ENCODE data around the gene CDH26. TPM values are rescaled to one million over a fixed set of nuclear protein-coding genes. Genes with fewer than 3 reads are reported as not detected.
A peak's percentile ranks its signal among the peaks of the same experiment; 100 is the strongest.

CDH26 gene
- total RNA-seq, 4 donors from 2014 or later, result 0.27 to 0.41 (median 0.29) TPM; not detected in 1

- H3K4me3 ChIP-seq, result no peak overlapping the region
- DNase-seq (no peak), ATAC-seq (no peak)
- no peak overlapping the region for H3K27ac ChIP-seq
- H3K4me1 ChIP-seq, result peaks cover 16 to 28% of the 10 kb centered on the region in 2 donors
- intact Hi-C loops (cut with DNase I; ENCODE audit: low total_unique reads) (loop anchor here (10.0 kb wide), 1 partner anchor 1214 kb away; no protein-coding TSS in a partner anchor), in situ Hi-C loops (cut with MboI; ENCODE audit: low sequenced_read_pairs in 4 of 4) (loop anchor here in 2 of 4 donors (10.0 to 25.0 kb wide), 4 partner anchors 106 to 1062 kb away; partner anchors contain the start of genes FAM217B (in 1 of the 2) and PPP1R3D (in 1 of the 2))
- no peaks in the 10 kb centered on the region for H3K36me3 ChIP-seq
- H3K27me3 ChIP-seq, result no peaks in the 10 kb centered on the region
- no peaks in the 10 kb centered on the region for H3K9me3 ChIP-seq
- no peak for TF ChIP-seq POLR2A (IDR thresholded peaks at IDR 0.05)
These were observed 92.1 kb downstream of the CDH26 start for GRCh38 chr20:60050193-60050947.

- TF ChIP-seq CTCF (IDR thresholded peaks at IDR 0.05 in 4 of 5, conservative IDR thresholded peaks at IDR 0.05 in 1 of 5) (no peak), POLR2A (IDR thresholded peaks at IDR 0.05) (no peak)
- no peak for ATAC-seq
- peaks cover 9 to 14% of the 10 kb centered on the region in 2 donors for H3K4me1 ChIP-seq
- no peak overlapping the region for H3K4me3 ChIP-seq
- in situ Hi-C loops (cut with MboI; ENCODE audit: low sequenced_read_pairs in 4 of 4), result loop anchor here in 2 of 4 donors (10.0 to 25.0 kb wide), 4 partner anchors 107 to 1060 kb away; partner anchors contain the start of genes FAM217B (in 1 of the 2) and PPP1R3D (in 1 of the 2)
- intact Hi-C loops (cut with DNase I; ENCODE audit: low total_unique reads), result loop anchor here (10.0 kb wide), 1 partner anchor 1213 kb away; no protein-coding TSS in a partner anchor
- H3K27ac ChIP-seq, result no peak overlapping the region
- no peaks in the 10 kb centered on the region for H3K9me3 ChIP-seq
- no peak for DNase-seq
- H3K27me3 ChIP-seq, result no peaks in the 10 kb centered on the region
- H3K36me3 ChIP-seq, result no peaks in the 10 kb centered on the region
These were observed 93.7 kb downstream of the CDH26 start for GRCh38 chr20:60051911-60052310.

GRCh38 chr20:60052322-60052721, 94.1 kb downstream of the CDH26 start:
- no peak for ATAC-seq
- Histone ChIP-seq H3K4me3 (no peak overlapping the region), H3K9me3 (no peaks in the 10 kb centered on the region), H3K4me1 (peaks cover 9 to 12% of the 10 kb centered on the region in 2 donors), H3K36me3 (no peaks in the 10 kb centered on the region), H3K27ac (no peak overlapping the region), H3K27me3 (no peaks in the 10 kb centered on the region)
- TF ChIP-seq POLR2A (IDR thresholded peaks at IDR 0.05) (no peak), CTCF (IDR thresholded peaks at IDR 0.05 in 4 of 5, conservative IDR thresholded peaks at IDR 0.05 in 1 of 5) (no peak)
- in situ Hi-C loops (cut with MboI; ENCODE audit: low sequenced_read_pairs in 4 of 4), result loop anchor here in 2 of 4 donors (10.0 to 25.0 kb wide), 4 partner anchors 108 to 1060 kb away; partner anchors contain the start of genes FAM217B (in 1 of the 2) and PPP1R3D (in 1 of the 2)
- intact Hi-C loops (cut with DNase I; ENCODE audit: low total_unique reads), result loop anchor here (10.0 kb wide), 1 partner anchor 1212 kb away; no protein-coding TSS in a partner anchor
- DNase-seq, result no peak

GRCh38 chr20:60053125-60053817, 95.0 kb downstream of the CDH26 start:
- Histone ChIP-seq H3K4me3 (no peak overlapping the region), H3K4me1 (peaks cover 17 to 20% of the 10 kb centered on the region in 2 donors), H3K27me3 (no peaks in the 10 kb centered on the region), H3K27ac (no peak overlapping the region), H3K9me3 (no peaks in the 10 kb centered on the region), H3K36me3 (no peaks in the 10 kb centered on the region)
- TF ChIP-seq POLR2A (IDR thresholded peaks at IDR 0.05) (no peak), CTCF (IDR thresholded peaks at IDR 0.05 in 4 of 5, conservative IDR thresholded peaks at IDR 0.05 in 1 of 5) (no peak)
- peak in 1 of 2 donors; percentile 52 for DNase-seq
- in situ Hi-C loops (cut with MboI; ENCODE audit: low sequenced_read_pairs in 4 of 4) (loop anchor here in 2 of 4 donors (10.0 to 25.0 kb wide), 4 partner anchors 108 to 1059 kb away; partner anchors contain the start of genes FAM217B (in 1 of the 2) and PPP1R3D (in 1 of the 2)), intact Hi-C loops (cut with DNase I; ENCODE audit: low total_unique reads) (loop anchor here (10.0 kb wide), 1 partner anchor 1212 kb away; no protein-coding TSS in a partner anchor)
- peak in 1 of 2 donors; percentile 31 for ATAC-seq
